GM21619 (cell line): ENCODE results near the gene RXRB.

Experiments
- ATAC-seq: cut with Tn5 transposase; IDR thresholded peaks from one replicate; pipeline ENCODE4 v1.9.1; 2021; ENCODE audit not compliant: unreplicated experiment

Gene RXRB

GRCh38 chr6:33212857-33213165, 12.3 kb upstream of the RXRB start:
- ATAC-seq, result no peak

- no peak for ATAC-seq
Observed at GRCh38 chr6:33211666-33212422, 11.4 kb upstream of the RXRB start.

GRCh38 chr6:33211136-33211535, 10.7 kb upstream of the RXRB start:
- ATAC-seq, result no peak

GRCh38 chr6:33209856-33210255, 9.4 kb upstream of the RXRB start:
- no peak for ATAC-seq

DNA sequence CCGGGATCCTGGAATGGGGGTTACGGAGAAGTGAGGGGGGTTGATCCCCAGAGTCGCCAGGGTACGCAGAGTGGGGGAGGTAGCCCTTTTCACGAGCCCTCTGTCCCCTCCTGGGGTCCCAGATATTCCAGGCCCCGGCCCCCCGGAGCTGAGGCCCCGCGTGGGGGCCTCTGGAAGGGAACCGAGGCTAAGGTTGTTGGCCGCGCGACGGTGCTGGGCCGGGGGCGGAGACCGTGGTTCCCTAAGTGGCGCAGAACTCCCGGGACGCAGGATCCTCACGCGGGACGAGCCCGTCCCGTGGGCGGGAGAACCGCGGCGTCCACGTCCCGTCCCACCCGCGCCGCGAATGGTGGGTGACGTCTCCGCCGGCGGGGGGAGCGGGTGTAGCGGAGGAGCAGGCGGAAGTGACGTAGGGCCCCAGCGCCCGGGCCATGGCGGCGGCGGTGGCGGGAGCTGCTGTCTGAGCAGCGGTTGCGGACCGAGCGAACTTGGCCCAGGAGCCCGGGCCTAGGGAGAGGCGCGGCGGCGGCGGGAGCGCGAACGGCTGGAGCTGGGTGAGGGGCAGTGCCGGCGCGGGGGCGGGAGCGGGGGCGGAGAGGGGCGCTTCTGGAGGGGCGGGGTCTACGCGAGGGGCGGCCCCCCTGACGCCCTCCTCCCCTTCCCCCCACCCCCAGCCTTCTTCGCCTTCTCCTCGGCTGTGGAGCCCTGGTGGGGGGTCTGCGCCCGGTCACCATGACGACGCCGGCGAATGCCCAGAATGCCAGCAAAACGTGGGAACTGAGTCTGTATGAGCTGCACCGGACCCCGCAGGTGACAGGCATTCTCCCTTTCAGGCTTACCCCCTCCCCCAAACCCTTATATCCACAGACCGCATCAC, 7.9 kb upstream of the RXRB start, which contains the start of gene RING1:
Gene RING1, plus strand, starts transcription at position 410 of the 877 bp plus-strand sequence. Its CDS starts 323 bp downstream, at position 733.
- peak; percentile 44 for ATAC-seq

- no peak for ATAC-seq
Observed at GRCh38 chr6:33207552-33208090, 7.2 kb upstream of the RXRB start.

- ATAC-seq, result no peak
Observed at GRCh38 chr6:33206864-33207551, 6.5 kb upstream of the RXRB start.

DNA sequence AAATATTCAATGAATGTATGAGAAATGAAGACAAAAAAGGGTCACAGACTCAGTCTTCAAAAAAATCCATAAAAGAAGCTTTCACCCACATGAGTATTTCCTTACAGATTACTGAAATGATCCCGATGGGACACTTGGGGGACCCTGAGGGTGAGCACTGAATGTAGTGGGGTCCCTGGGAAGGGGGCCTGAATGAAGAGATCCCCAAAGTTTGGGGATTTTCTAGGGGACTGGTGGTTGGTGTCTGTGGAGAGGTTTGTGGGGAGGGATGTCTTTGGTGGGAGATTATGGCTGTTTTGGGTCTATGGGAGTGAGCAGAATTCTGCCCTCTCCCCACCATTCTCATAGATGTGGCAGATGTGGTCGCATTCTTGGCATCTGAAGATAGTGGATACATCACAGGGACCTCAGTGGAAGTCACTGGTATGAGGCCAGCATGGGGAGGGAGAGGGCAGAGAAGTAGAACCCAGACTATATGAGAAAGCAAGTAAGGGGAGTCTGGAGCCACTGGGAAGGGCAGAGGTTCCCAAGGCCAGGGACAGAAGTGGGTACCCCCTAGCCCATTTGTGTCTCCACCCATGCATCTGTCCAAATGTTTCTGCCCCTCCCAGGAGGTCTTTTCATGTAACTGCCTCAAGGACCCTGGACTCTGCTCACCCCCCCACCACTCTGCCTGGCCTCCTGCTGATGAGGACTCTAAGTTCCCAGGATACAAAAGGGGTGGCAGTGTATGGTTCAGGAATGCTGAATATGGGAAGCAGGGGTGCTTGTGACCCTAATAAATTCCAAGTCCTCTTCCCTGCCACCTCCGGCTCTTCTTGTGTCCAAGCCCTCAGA, 5.8 kb upstream of the RXRB start:
- ATAC-seq, result no peak

GRCh38 chr6:33205191-33206026, 4.9 kb upstream of the RXRB start:
- no peak for ATAC-seq

DNA sequence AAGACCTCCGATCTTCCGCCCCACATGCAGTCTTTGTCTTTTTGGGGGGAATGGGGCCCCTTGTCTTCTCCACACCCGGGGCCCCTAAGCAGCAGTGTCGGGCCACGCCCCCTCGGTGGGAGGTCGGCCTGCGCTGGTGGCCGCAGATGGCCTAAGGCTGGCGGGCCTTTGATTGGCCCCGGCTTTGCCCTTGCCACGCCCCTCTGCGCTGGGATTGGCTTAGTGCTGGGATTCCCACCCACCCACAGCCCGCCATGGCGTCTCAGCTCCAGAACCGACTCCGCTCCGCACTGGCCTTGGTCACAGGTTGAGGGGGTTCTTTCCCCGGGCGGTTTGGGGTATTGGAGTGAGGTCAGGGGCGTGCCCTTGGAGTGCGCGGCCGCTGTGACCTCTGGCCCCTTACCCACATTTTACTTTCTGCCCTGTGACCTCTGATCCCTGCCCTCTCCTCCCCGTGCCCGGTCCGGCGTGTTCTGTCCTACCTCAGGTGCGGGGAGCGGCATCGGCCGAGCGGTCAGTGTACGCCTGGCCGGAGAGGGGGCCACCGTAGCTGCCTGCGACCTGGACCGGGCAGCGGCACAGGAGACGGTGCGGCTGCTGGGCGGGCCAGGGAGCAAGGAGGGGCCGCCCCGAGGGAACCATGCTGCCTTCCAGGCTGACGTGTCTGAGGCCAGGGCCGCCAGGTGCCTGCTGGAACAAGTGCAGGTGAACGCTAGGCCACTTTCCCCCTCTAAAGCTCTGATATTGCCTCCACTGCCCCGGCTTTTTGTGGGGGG, 4.1 kb upstream of the RXRB start, which contains the start of gene HSD17B8:
Gene HSD17B8, plus strand, starts transcription at position 241 of the 776 bp plus-strand sequence. Its CDS starts 14 bp downstream, at position 255.
- ATAC-seq, result peak; percentile 36

DNA sequence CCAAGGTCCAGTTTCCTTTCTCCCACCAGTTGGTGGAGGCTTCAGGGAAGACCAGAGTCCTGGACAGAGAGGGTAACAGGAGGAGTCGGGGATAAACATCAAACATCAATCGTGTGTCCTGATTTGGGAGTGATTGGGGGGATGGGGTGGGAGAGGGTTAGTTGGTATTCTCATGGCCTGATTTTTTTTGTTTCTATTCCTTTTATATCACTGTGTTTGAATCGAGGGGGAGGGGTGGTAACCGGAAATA, 3.6 kb upstream of the RXRB start:
- no peak for ATAC-seq

DNA sequence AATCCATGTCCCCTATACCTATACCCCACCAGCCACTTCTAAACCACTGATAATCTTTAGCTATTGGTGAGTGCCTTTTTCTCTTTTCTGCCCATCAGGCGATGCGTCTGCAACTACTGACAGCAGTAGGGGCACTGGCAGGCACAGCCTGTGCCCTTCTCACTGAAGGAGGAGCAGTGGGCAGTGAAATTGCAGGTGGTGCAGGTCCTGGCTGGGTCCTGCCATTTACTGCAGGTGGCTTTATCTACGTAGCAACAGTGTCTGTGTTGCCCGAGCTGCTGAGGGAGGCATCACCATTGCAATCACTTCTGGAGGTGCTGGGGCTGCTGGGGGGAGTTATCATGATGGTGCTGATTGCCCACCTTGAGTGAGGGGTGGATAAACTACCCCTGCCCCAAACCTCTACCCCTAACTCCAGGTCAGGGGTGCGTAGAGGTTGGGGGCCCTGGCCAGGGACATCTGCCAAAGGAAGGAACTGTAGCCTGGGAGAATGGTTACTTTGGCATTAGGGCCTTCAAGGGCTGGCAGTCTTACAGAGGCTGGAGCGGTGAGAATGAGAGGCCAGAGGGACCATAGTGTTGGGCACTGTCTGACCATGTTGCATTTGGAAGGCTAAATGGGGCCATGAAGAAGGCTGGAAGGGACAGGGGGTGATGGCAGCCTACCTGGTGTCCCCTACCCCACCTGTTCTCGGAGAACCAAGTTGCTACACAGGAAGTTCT, 3.1 kb upstream of the RXRB start:
- ATAC-seq, result no peak

- no peak for ATAC-seq
Observed at GRCh38 chr6:33202799-33203198, 2.3 kb upstream of the RXRB start.

GRCh38 chr6:33201935-33202334, 1.5 kb upstream of the RXRB start:
- ATAC-seq, result no peak

DNA sequence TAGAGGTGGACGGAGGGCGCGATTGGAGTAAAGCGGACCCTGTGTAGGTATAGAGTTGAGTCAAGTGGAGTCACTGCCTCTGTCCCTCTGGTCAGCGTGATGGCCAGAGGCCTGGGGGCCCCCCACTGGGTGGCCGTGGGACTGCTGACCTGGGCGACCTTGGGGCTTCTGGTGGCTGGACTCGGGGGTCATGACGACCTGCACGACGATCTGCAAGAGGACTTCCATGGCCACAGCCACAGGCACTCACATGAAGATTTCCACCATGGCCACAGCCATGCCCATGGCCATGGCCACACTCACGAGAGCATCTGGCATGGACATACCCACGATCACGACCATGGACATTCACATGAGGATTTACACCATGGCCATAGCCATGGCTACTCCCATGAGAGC, 681 bp upstream of the RXRB start:
- ATAC-seq, result no peak

- ATAC-seq, result peak; percentile 20
Observed at GRCh38 chr6:33199687-33200218, 712 bp downstream of the RXRB start.

- ATAC-seq, result no peak
Observed at GRCh38 chr6:33198853-33199436, 1.5 kb downstream of the RXRB start.
